Kidney epithelial cell (primary cell): ENCODE measurements around the gene MLN. TPM values are rescaled to one million over a fixed set of nuclear protein-coding genes. Genes with fewer than 3 reads are reported as not detected.

ENCODE experiments used
- DNase-seq: peaks from one replicate; pipeline ENCODE4 v3.0.0-alpha.2; 2010; ENCODE audit warnings: low read depth
- H3K27me3 ChIP-seq: 2 replicates; pipeline ENCODE4 v1.6.0; 2011; ENCODE audit warnings: low read length; ENCODE audit not compliant: control insufficient read depth, insufficient read depth
- H3K36me3 ChIP-seq: 2 replicates; pipeline ENCODE4 v1.5.1; 2011; ENCODE audit warnings: low read length; ENCODE audit not compliant: control insufficient read depth, insufficient read depth
- H3K4me3 ChIP-seq: 2 replicates; pipeline ENCODE4 v1.5.1; 2011; ENCODE audit warnings: low read depth, mild to moderate bottlenecking, control low read depth, low read length
- CTCF ChIP-seq: IDR thresholded peaks from 2 replicates; pipeline ENCODE4 v1.5.1; 2011; ENCODE audit warnings: mild to moderate bottlenecking, moderate library complexity, low read length, control low read depth, inconsistent platforms; ENCODE audit not compliant: insufficient read depth, poor library complexity, severe bottlenecking
- total RNA-seq: library from RNA; depleted of rRNA; stranded (reverse); fragments of >200 nt; gene quantifications from 2 replicates; pipeline ENCODE4 v1.2.3, GENCODE V29; 2015

The MLN gene
- total RNA-seq, 1 donor from 2014 or later = not detected

- H3K27me3 ChIP-seq = no peaks in the 10 kb centered on the region
- peak; percentile 67 for DNase-seq
- no peak overlapping the region for H3K4me3 ChIP-seq
- TF ChIP-seq CTCF = peak; percentile 64
- peaks cover 3% of the 10 kb centered on the region for H3K36me3 ChIP-seq
These were observed 32.4 kb downstream of the MLN start for GRCh38 chr6:33771146-33772081.

GRCh38 chr6:33770833-33771145, 33.0 kb downstream of the MLN start:
- no peak for DNase-seq
- TF ChIP-seq CTCF = no peak

DNA sequence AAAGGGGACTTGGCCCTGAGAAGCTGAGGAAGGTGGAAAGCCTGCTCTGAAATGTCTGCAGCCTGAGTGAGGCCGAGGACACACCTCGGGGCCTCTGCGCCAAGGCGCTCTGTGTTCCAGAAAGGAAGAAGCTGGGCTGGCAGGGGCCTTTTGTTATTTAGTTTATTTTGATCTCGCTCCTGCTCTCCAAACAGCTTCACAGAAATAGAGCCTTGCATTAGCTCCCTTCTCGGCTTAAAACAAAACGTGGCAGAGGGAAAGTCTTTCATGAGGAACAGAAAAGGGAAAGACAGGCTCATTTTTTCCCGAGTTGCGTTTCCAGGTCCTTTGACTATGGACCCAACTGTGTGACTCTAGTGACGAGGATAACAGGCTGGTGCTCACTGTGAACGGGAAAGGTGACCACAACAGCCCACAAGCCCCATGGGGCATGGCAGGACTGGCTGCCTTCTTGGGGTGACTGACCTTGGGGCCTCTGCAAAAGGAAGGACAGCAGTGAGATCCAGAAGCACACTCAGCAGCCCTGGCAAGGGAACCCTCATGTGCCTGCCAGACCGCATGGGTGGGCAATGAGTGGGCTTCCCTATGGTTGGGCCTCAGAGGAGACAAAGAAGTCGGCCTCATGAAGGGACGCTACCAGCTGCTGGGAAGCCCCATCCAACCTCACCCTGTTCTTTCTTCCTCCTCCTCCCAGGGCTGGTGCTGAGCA, 33.5 kb downstream of the MLN start:
- H3K36me3 ChIP-seq = peaks cover 3% of the 10 kb centered on the region
- no peak for TF ChIP-seq CTCF
- H3K4me3 ChIP-seq = no peak overlapping the region
- H3K27me3 ChIP-seq = no peaks in the 10 kb centered on the region
- DNase-seq = no peak

More at GRCh38 chr6:33770833-33771145, 33.0 kb downstream of the MLN start:
- Histone ChIP-seq H3K27me3 (no peaks in the 10 kb centered on the region), H3K36me3 (peaks cover 3% of the 10 kb centered on the region), H3K4me3 (no peak overlapping the region)

- H3K36me3 ChIP-seq = peaks cover 1% of the 10 kb centered on the region
- no peak for DNase-seq
- H3K27me3 ChIP-seq = no peaks in the 10 kb centered on the region
- TF ChIP-seq CTCF = no peak
- no peak overlapping the region for H3K4me3 ChIP-seq
These were observed 34.5 kb downstream of the MLN start for GRCh38 chr6:33769248-33769821.

DNA sequence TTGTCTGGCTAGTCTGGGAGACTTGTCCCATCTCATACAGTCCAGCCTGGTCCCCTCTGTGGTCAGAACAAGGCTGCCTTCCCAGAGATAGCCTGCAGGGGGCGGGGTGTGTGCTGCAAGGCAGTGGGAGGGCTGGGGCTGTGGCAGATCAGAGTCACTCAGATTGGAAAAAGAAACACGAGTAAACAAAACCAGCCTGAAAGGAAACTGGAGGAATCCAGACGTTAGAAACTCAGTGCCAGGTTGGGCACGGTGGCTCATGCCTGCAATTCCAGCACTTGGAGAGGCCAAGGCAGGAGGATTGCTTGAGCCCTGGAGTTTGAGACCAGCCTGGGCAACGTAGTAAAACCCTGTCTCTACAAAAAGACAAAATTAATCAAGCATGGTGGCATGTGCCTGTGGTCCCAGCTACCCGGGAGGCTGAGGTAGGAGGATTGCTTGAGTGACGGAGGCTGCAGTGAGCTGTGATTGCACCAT, 35.1 kb downstream of the MLN start:
- H3K4me3 ChIP-seq = no peak overlapping the region
- peaks cover 1% of the 10 kb centered on the region for H3K36me3 ChIP-seq
- TF ChIP-seq CTCF = peak; percentile 94
- DNase-seq = no peak
- H3K27me3 ChIP-seq = no peaks in the 10 kb centered on the region
